ENCODE results near the gene PPP1R37.

- no peak for TF ChIP-seq CTCF (IDR thresholded peaks at IDR 0.05; ENCODE audit: extremely low read depth in 1 of 2, insufficient read depth in 1 of 2, low read depth in 1 of 2, low read length in 2 of 2)
- no peak for TF ChIP-seq EZH2 (IDR thresholded peaks at IDR 0.05; ENCODE audit: borderline replicate concordance, low read depth, low read length, severe bottlenecking)
- no peak for TF ChIP-seq POLR2AphosphoS5 (IDR thresholded peaks at IDR 0.05; ENCODE audit: insufficient read depth, low read depth, low read length)
These were observed 2.4 kb upstream of the PPP1R37 start for GRCh38 chr19:45090606-45091005.

Measured in endothelial cell of umbilical vein (primary cell).